IPS-20b (cell line): ENCODE data around the gene RNF10.
"Not testable (repeated sequence)": the region's sequence is repeated elsewhere in the genome, so short reads cannot be mapped to it uniquely, and the experiment has no call there.

Source experiments
- H3K27ac ChIP-seq: one replicate; pipeline ENCODE4 v1.5.1; 2013; ENCODE audit warnings: low read length
- H3K27me3 ChIP-seq: 2 replicates; pipeline ENCODE4 v1.6.1; 2013; ENCODE audit warnings: mild to moderate bottlenecking, low read length, inconsistent platforms; ENCODE audit not compliant: insufficient read depth
- H3K36me3 ChIP-seq: 2 replicates; pipeline ENCODE4 v1.6.1; 2013; ENCODE audit warnings: low read depth, mild to moderate bottlenecking, inconsistent platforms, low read length, moderate library complexity; ENCODE audit not compliant: insufficient read depth
- H3K4me1 ChIP-seq: 2 replicates; pipeline ENCODE4 v1.6.1; 2013; ENCODE audit warnings: mild to moderate bottlenecking, control low read depth, inconsistent platforms, low read length, moderate library complexity; ENCODE audit not compliant: insufficient read depth
- H3K4me3 ChIP-seq: 2 replicates; pipeline ENCODE4 v1.5.1; 2013; ENCODE audit warnings: mild to moderate bottlenecking, low read length, inconsistent platforms
- H3K9ac ChIP-seq: 2 replicates; pipeline ENCODE4 v1.6.1; 2013; ENCODE audit warnings: low read depth, mild to moderate bottlenecking, inconsistent platforms, low read length, moderate library complexity
- H3K9me3 ChIP-seq: 2 replicates; pipeline ENCODE4 v1.6.1; 2013; ENCODE audit warnings: mild to moderate bottlenecking, low read depth, low read length, inconsistent platforms; ENCODE audit not compliant: insufficient read depth

The RNF10 gene

GRCh38 chr12:120497524-120498150 is 36.5 kb upstream of the RNF10 start:
- H3K27me3 ChIP-seq: no peaks in the 10 kb centered on the region
- H3K9me3 ChIP-seq: no peaks in the 10 kb centered on the region
- peak overlapping the region; percentile 92; the same call in 1 of the 2 replicates for H3K9ac ChIP-seq
- peak overlapping the region; percentile 88 for H3K4me3 ChIP-seq
- peaks cover 13% of the 10 kb centered on the region; the same call in 1 of the 2 replicates for H3K4me1 ChIP-seq
- peaks cover 33% of the 10 kb centered on the region for H3K36me3 ChIP-seq
- no peak overlapping the region for H3K27ac ChIP-seq

GRCh38 chr12:120498870-120499515 is 35.2 kb upstream of the RNF10 start:
- peaks cover 46% of the 10 kb centered on the region for H3K36me3 ChIP-seq

GRCh38 chr12:120500581-120500980 is 33.6 kb upstream of the RNF10 start:
- Histone ChIP-seq H3K4me1 (peaks cover 11% of the 10 kb centered on the region), H3K27me3 (no peaks in the 10 kb centered on the region)

More at GRCh38 chr12:120498870-120499515, 35.2 kb upstream of the RNF10 start:
- H3K4me3 ChIP-seq: no peak overlapping the region
- no peaks in the 10 kb centered on the region for H3K9me3 ChIP-seq
- H3K27me3 ChIP-seq: no peaks in the 10 kb centered on the region
- H3K9ac ChIP-seq: no peak overlapping the region
- H3K27ac ChIP-seq: no peak overlapping the region
- H3K4me1 ChIP-seq: peaks cover 13% of the 10 kb centered on the region; the same call in 1 of the 2 replicates

GRCh38 chr12:120504587-120504986 is 29.6 kb upstream of the RNF10 start:
- peaks cover 47% of the 10 kb centered on the region for H3K36me3 ChIP-seq
- no peaks in the 10 kb centered on the region for H3K27me3 ChIP-seq
- peaks cover 5% of the 10 kb centered on the region for H3K4me1 ChIP-seq
- H3K4me3 ChIP-seq: peak overlapping the region; percentile 28; the same call in 1 of the 2 replicates
- H3K9me3 ChIP-seq: no peaks in the 10 kb centered on the region
- no peak overlapping the region for H3K27ac ChIP-seq
- no peak overlapping the region for H3K9ac ChIP-seq

More at GRCh38 chr12:120500581-120500980, 33.6 kb upstream of the RNF10 start:
- Histone ChIP-seq H3K9ac (no peak overlapping the region), H3K9me3 (no peaks in the 10 kb centered on the region), H3K4me3 (no peak overlapping the region), H3K27ac (no peak overlapping the region), H3K36me3 (peaks cover 46% of the 10 kb centered on the region)

- H3K27ac ChIP-seq: no peak overlapping the region
- no peak overlapping the region for H3K9ac ChIP-seq
- peaks cover 47% of the 10 kb centered on the region for H3K36me3 ChIP-seq
- H3K4me3 ChIP-seq: no peak overlapping the region
- H3K27me3 ChIP-seq: no peaks in the 10 kb centered on the region
- H3K9me3 ChIP-seq: no peaks in the 10 kb centered on the region
- peaks cover 5% of the 10 kb centered on the region for H3K4me1 ChIP-seq
Measured at GRCh38 chr12:120508537-120508936, 25.6 kb upstream of the RNF10 start.

- Histone ChIP-seq H3K27ac (no peak overlapping the region), H3K9ac (no peak overlapping the region), H3K36me3 (peaks cover 48% of the 10 kb centered on the region)
Measured at GRCh38 chr12:120514002-120514401, 20.2 kb upstream of the RNF10 start.

GRCh38 chr12:120515496-120515895 is 18.7 kb upstream of the RNF10 start:
- Histone ChIP-seq H3K27me3 (no peaks in the 10 kb centered on the region), H3K9ac (no peak overlapping the region), H3K4me1 (no peaks in the 10 kb centered on the region), H3K36me3 (peaks cover 35% of the 10 kb centered on the region), H3K9me3 (no peaks in the 10 kb centered on the region), H3K4me3 (no peak overlapping the region), H3K27ac (no peak overlapping the region)

More at GRCh38 chr12:120514002-120514401, 20.2 kb upstream of the RNF10 start:
- Histone ChIP-seq H3K9me3 (no peaks in the 10 kb centered on the region), H3K27me3 (no peaks in the 10 kb centered on the region), H3K4me1 (no peaks in the 10 kb centered on the region), H3K4me3 (no peak overlapping the region)

GRCh38 chr12:120519324-120519723 is 14.8 kb upstream of the RNF10 start:
- not testable (repeated sequence) for H3K4me1 ChIP-seq, H3K27ac ChIP-seq, H3K4me3 ChIP-seq, H3K9ac ChIP-seq, H3K9me3 ChIP-seq, H3K27me3 ChIP-seq
- H3K36me3 ChIP-seq: peaks cover 19% of the 10 kb centered on the region

GRCh38 chr12:120522568-120522967 is 11.6 kb upstream of the RNF10 start:
- Histone ChIP-seq H3K4me1 (no peaks in the 10 kb centered on the region), H3K9me3 (no peaks in the 10 kb centered on the region), H3K4me3 (no peak overlapping the region), H3K27me3 (no peaks in the 10 kb centered on the region), H3K9ac (no peak overlapping the region), H3K36me3 (no peaks in the 10 kb centered on the region; the same call in 1 of the 2 replicates), H3K27ac (no peak overlapping the region)

- Histone ChIP-seq H3K27me3 (no peaks in the 10 kb centered on the region), H3K27ac (peak within 1 kb of the TSS; percentile 77), H3K4me1 (peaks cover 4% of the 10 kb centered on the region; the same call in 1 of the 2 replicates), H3K9ac (peak within 1 kb of the TSS; percentile 91), H3K4me3 (peak within 1 kb of the TSS; percentile 85), H3K9me3 (no peaks in the 10 kb centered on the region), H3K36me3 (no peaks in the 10 kb centered on the region)
Measured at GRCh38 chr12:120528861-120529525, 5.2 kb upstream of the RNF10 start, which contains the start of gene COQ5. COQ5 (minus strand) TSS chr12:120529158; CDS start chr12:120529141, 17 bp downstream.

GRCh38 chr12:120529641-120530417 is 4.3 kb upstream of the RNF10 start:
- H3K9ac ChIP-seq: peak overlapping the region; percentile 91
- H3K27ac ChIP-seq: no peak overlapping the region
- H3K9me3 ChIP-seq: no peaks in the 10 kb centered on the region
- H3K4me1 ChIP-seq: peaks cover 4% of the 10 kb centered on the region; the same call in 1 of the 2 replicates
- peak overlapping the region; percentile 85 for H3K4me3 ChIP-seq
- H3K36me3 ChIP-seq: no peaks in the 10 kb centered on the region
- H3K27me3 ChIP-seq: no peaks in the 10 kb centered on the region
